ENCODE data around the gene CSF1. TPM values are rescaled to one million over a fixed set of nuclear protein-coding genes. Genes with fewer than 3 reads are reported as not detected.
A peak's percentile ranks its signal among the peaks of the same experiment; 100 is the strongest.

Gene CSF1
- total and polyA plus RNA-seq, 2 donors (not counting 3 experiments of a cell fraction or from before 2014, with no cell fraction given), result 24.5 to 28.9 TPM

DNA sequence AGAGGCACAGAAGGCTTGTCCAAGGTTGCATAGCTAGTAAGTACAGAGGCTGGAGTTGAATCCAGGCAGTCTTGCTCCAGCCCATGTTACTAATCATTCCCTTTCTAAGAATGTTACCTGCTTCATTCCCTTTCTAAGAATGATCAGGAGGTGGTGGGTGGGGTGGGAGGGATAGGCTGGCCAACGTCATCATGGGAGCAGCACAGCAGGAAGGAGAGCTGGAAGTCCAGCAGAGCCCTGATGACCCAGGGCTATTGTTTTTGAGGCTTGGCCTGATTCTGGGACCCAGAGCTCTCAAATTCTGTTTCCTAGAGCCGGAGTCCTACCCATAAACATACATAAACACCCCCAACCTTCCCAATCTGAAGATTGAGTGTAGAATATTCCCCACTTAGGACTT lies 11.8 kb upstream of the CSF1 start:
- FAIRE-seq, result peak; percentile 59
- dilution Hi-C loops (cut with MboI; ENCODE audit: extremely low pct_ligation_motif_present, low sequenced_read_pairs), result no loop called here
- no TSS peak for BruUV-seq (replicated peaks)

GRCh38 chr1:109901141-109901523 lies 9.5 kb upstream of the CSF1 start:
- peaks cover 11% of the 10 kb centered on the region for H3K4me1 ChIP-seq (ENCODE audit: control insufficient read depth, extremely low read depth, insufficient read depth, low read length)
- H3K79me2 ChIP-seq (ENCODE audit: control insufficient read depth, insufficient read depth, low read length), result no peaks in the 10 kb centered on the region
- POLR2A ChIA-PET, result no interaction called here
- peaks cover 0 to 1% of the 10 kb centered on the region in 2 experiments for H3K27me3 ChIP-seq (ENCODE audit: control insufficient read depth in 2 of 2, insufficient read depth in 2 of 2, low read length in 2 of 2)
- FAIRE-seq, result no peak
- no peak overlapping the region for H3K9ac ChIP-seq (replicated peaks; ENCODE audit: extremely low read depth, insufficient read depth, low read length)
- dilution Hi-C loops (cut with MboI; ENCODE audit: extremely low pct_ligation_motif_present, low sequenced_read_pairs) (no loop called here), intact Hi-C loops (cut with micrococcal nuclease) (no loop called here)
- no peak overlapping the region for H3K4me3 ChIP-seq (replicated peaks in 1 of 3; ENCODE audit: insufficient read depth in 1 of 3, low read depth in 1 of 3, low read length in 3 of 3)
- TF ChIP-seq MYC (IDR thresholded peaks at IDR 0.05; ENCODE audit: low read depth, low read length) (no peak), EZH2 (IDR thresholded peaks at IDR 0.05; ENCODE audit: borderline replicate concordance, low read depth, low read length, severe bottlenecking) (no peak), GATA2 (IDR thresholded peaks at IDR 0.05; ENCODE audit: insufficient read depth, insufficient read length, low read depth, low read length) (no peak), FOS (IDR thresholded peaks at IDR 0.05; ENCODE audit: borderline replicate concordance, insufficient read depth, low read length) (no peak), POLR2A (IDR thresholded peaks at IDR 0.05; ENCODE audit: low read depth, low read length) (no peak), JUN (IDR thresholded peaks at IDR 0.05; ENCODE audit: borderline replicate concordance, insufficient read depth, insufficient read length, low read depth) (no peak), POLR2AphosphoS5 (IDR thresholded peaks at IDR 0.05; ENCODE audit: insufficient read depth, low read depth, low read length) (no peak), MAX (IDR thresholded peaks at IDR 0.05; ENCODE audit: insufficient read depth, insufficient read length) (no peak)
- TF ChIP-seq, protein P1, sequence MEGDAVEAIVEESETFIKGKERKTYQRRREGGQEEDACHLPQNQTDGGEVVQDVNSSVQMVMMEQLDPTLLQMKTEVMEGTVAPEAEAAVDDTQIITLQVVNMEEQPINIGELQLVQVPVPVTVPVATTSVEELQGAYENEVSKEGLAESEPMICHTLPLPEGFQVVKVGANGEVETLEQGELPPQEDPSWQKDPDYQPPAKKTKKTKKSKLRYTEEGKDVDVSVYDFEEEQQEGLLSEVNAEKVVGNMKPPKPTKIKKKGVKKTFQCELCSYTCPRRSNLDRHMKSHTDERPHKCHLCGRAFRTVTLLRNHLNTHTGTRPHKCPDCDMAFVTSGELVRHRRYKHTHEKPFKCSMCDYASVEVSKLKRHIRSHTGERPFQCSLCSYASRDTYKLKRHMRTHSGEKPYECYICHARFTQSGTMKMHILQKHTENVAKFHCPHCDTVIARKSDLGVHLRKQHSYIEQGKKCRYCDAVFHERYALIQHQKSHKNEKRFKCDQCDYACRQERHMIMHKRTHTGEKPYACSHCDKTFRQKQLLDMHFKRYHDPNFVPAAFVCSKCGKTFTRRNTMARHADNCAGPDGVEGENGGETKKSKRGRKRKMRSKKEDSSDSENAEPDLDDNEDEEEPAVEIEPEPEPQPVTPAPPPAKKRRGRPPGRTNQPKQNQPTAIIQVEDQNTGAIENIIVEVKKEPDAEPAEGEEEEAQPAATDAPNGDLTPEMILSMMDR (IDR thresholded peaks at IDR 0.05; ENCODE audit: extremely low read depth in 1 of 2, insufficient read depth in 1 of 2, low read depth in 1 of 2, low read length in 2 of 2), result no peak
- H3K4me2 ChIP-seq (ENCODE audit: insufficient read depth, low read length), result no peak overlapping the region
- no peak overlapping the region for H3K27ac ChIP-seq (ENCODE audit: insufficient read depth, low read depth, low read length)
- CTCF ChIA-PET, result interaction anchor here (3.7 kb wide), 1 partner anchor 83 kb away, joined by 20 read pairs; the partner anchor contains the start of gene AHCYL1
- H3K9me1 ChIP-seq (replicated peaks; ENCODE audit: control insufficient read depth, extremely low read depth, insufficient read depth, low read length), result no peaks in the 10 kb centered on the region
- no peak for DNase-seq (ENCODE audit: low read depth, low spot score)
- H4K20me1 ChIP-seq (replicated peaks; ENCODE audit: control insufficient read depth, extremely low read depth, insufficient read depth, low read length), result no peaks in the 10 kb centered on the region
- no peaks in the 10 kb centered on the region for H3K36me3 ChIP-seq (ENCODE audit: control insufficient read depth in 2 of 2, extremely low read depth in 1 of 2, insufficient read depth in 2 of 2, low read length in 2 of 2)
- H2AFZ ChIP-seq (ENCODE audit: low read depth, low read length), result no peak overlapping the region
- BruUV-seq (replicated peaks), result no TSS peak
- H3K9me3 ChIP-seq (replicated peaks; ENCODE audit: control insufficient read depth, insufficient read depth, low read length), result no peaks in the 10 kb centered on the region

More for the DNA sequence above, 11.8 kb upstream of the CSF1 start:
- Histone ChIP-seq H3K9me3 (replicated peaks; ENCODE audit: control insufficient read depth, insufficient read depth, low read length) (no peaks in the 10 kb centered on the region), H3K9me1 (replicated peaks; ENCODE audit: control insufficient read depth, extremely low read depth, insufficient read depth, low read length) (no peaks in the 10 kb centered on the region), H3K79me2 (ENCODE audit: control insufficient read depth, insufficient read depth, low read length) (no peaks in the 10 kb centered on the region), H3K4me3 (replicated peaks in 1 of 3; ENCODE audit: insufficient read depth in 1 of 3, low read depth in 1 of 3, low read length in 3 of 3) (no peak overlapping the region), H3K27ac (ENCODE audit: insufficient read depth, low read depth, low read length) (no peak overlapping the region), H3K36me3 (ENCODE audit: control insufficient read depth in 2 of 2, extremely low read depth in 1 of 2, insufficient read depth in 2 of 2, low read length in 2 of 2) (no peaks in the 10 kb centered on the region), H3K9ac (replicated peaks; ENCODE audit: extremely low read depth, insufficient read depth, low read length) (no peak overlapping the region), H3K27me3 (ENCODE audit: control insufficient read depth in 2 of 2, insufficient read depth in 2 of 2, low read length in 2 of 2) (no peaks in the 10 kb centered on the region), H3K4me2 (ENCODE audit: insufficient read depth, low read length) (no peak overlapping the region), H3K4me1 (ENCODE audit: control insufficient read depth, extremely low read depth, insufficient read depth, low read length) (peaks cover 30% of the 10 kb centered on the region), H4K20me1 (replicated peaks; ENCODE audit: control insufficient read depth, extremely low read depth, insufficient read depth, low read length) (no peaks in the 10 kb centered on the region), H2AFZ (ENCODE audit: low read depth, low read length) (no peak overlapping the region)
- TF ChIP-seq MYC (IDR thresholded peaks at IDR 0.05; ENCODE audit: low read depth, low read length) (no peak), POLR2A (IDR thresholded peaks at IDR 0.05; ENCODE audit: low read depth, low read length) (no peak), POLR2AphosphoS5 (IDR thresholded peaks at IDR 0.05; ENCODE audit: insufficient read depth, low read depth, low read length) (no peak), EZH2 (IDR thresholded peaks at IDR 0.05; ENCODE audit: borderline replicate concordance, low read depth, low read length, severe bottlenecking) (no peak)
- CTCF ChIA-PET, result interaction anchor here (1.2 kb wide), 1 partner anchor 85 kb away, joined by 7 read pairs; the partner anchor contains the start of gene AHCYL1
- intact Hi-C loops (cut with micrococcal nuclease), result loop anchor here (10.0 kb wide), 1 partner anchor 354 kb away; the partner anchor contains the start of gene GNAI3
- DNase-seq (ENCODE audit: low read depth, low spot score), result peak; percentile 36
- POLR2A ChIA-PET, result no interaction called here
